BJ (cell line): ENCODE results near the gene BPIFA1. TPM values are rescaled to one million over a fixed set of nuclear protein-coding genes. Genes with fewer than 3 reads are reported as not detected.

Source experiments
- CTCF ChIA-PET: fragments of 350-600 bp; formaldehyde crosslinking; extraction: SDS; loops from one replicate; lab custom pipeline; 2021; ENCODE audit warnings: antibody characterized with exemption, inconsistent platforms; lab: Yijun Ruan, JAX
- POLR2A ChIA-PET: fragments of 300-600 bp; sonication (Branson Sonifier 250); formaldehyde crosslinking; extraction: SDS; loops from one replicate; lab custom pipeline; 2021; ENCODE audit warnings: antibody characterized with exemption; lab: Charles Lee
- DNase-seq: peaks from one replicate; pipeline ENCODE4 v3.0.0-alpha.2; 2011; ENCODE audit warnings: low read depth
- H3K27me3 ChIP-seq: 2 replicates; pipeline ENCODE4 v1.6.0; 2011; ENCODE audit warnings: low read length; ENCODE audit not compliant: control insufficient read depth, insufficient read depth
- H3K36me3 ChIP-seq: 2 replicates; pipeline ENCODE4 v1.5.1; 2011; ENCODE audit warnings: low read length; ENCODE audit not compliant: control insufficient read depth, insufficient read depth
- H3K4me3 ChIP-seq: 2 replicates; pipeline ENCODE4 v1.5.1; 2011; ENCODE audit warnings: low read depth, mild to moderate bottlenecking, control low read depth, low read length
- polyA plus RNA-seq: library from polyadenylated mRNA; depleted of rRNA; stranded (reverse); fragments of >200 nt; gene quantifications from 2 replicates; pipeline ENCODE4 v1.2.3, GENCODE V29; 2011
- TF ChIP-seq, protein P1 (sequence below): IDR thresholded peaks from 2 replicates; pipeline ENCODE4 v1.5.1; 2011; ENCODE audit warnings: low read depth, mild to moderate bottlenecking, control low read depth, inconsistent platforms, low read length, moderate library complexity; ENCODE audit not compliant: insufficient read depth

BPIFA1 gene
- polyA plus RNA-seq, 1 experiment = not detected

GRCh38 chr20:33192912-33193501 is 42.8 kb upstream of the BPIFA1 start:
- CTCF ChIA-PET = interaction anchor here (1.2 kb wide), 1 partner anchor 135 kb away, joined by 3 read pairs; no protein-coding TSS in a partner anchor
- Histone ChIP-seq H3K27me3 (no peaks in the 10 kb centered on the region), H3K4me3 (no peak overlapping the region), H3K36me3 (no peaks in the 10 kb centered on the region)
- POLR2A ChIA-PET = no interaction called here
- TF ChIP-seq, protein P1, sequence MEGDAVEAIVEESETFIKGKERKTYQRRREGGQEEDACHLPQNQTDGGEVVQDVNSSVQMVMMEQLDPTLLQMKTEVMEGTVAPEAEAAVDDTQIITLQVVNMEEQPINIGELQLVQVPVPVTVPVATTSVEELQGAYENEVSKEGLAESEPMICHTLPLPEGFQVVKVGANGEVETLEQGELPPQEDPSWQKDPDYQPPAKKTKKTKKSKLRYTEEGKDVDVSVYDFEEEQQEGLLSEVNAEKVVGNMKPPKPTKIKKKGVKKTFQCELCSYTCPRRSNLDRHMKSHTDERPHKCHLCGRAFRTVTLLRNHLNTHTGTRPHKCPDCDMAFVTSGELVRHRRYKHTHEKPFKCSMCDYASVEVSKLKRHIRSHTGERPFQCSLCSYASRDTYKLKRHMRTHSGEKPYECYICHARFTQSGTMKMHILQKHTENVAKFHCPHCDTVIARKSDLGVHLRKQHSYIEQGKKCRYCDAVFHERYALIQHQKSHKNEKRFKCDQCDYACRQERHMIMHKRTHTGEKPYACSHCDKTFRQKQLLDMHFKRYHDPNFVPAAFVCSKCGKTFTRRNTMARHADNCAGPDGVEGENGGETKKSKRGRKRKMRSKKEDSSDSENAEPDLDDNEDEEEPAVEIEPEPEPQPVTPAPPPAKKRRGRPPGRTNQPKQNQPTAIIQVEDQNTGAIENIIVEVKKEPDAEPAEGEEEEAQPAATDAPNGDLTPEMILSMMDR = no peak
- DNase-seq = no peak

DNA sequence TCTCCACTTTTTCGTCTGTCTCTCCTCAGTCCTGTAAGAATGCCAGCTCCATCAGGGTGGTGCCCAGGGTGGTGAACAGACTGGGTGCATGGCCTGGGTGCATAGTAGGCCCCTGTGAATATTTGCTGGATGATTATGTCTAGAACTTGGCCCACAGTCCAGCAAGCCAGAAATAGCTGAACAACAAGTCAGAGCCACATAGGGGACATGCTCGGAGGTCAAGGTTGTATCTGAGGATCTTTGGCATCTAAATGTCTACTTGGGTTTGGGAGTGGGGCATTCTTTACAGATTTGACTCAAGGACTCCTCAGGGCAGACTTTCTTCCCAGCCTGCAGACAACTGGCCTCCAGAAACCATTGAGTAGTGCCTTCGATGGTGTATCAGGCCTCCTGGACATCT is 36.8 kb upstream of the BPIFA1 start:
- Histone ChIP-seq H3K36me3 (no peaks in the 10 kb centered on the region), H3K27me3 (no peaks in the 10 kb centered on the region), H3K4me3 (no peak overlapping the region)
- CTCF ChIA-PET = interaction anchor here (0.6 kb wide), 1 partner anchor 134 kb away, joined by 3 read pairs; no protein-coding TSS in a partner anchor
- POLR2A ChIA-PET = no interaction called here
- DNase-seq = no peak
- TF ChIP-seq, protein P1 = no peak

DNA sequence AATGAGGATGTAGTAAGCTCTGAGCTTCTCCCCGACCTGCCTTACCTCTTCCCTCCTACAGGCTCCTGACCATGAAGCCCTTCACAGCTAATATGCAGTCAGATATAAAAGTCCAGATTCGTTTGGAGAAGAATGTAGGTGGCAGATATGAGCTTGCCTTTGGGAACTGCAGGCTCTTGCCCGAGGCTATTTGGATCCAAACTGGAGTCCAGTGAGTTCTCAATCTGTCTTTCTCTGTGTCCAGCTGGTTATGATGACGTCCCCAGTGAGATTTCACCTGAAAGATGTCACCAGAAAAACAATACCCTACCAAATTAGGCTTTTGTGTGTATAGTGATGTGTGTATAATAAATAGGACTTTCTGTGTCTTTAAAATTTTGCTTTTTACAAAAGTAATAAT is 33.3 kb upstream of the BPIFA1 start:
- POLR2A ChIA-PET = no interaction called here

DNA sequence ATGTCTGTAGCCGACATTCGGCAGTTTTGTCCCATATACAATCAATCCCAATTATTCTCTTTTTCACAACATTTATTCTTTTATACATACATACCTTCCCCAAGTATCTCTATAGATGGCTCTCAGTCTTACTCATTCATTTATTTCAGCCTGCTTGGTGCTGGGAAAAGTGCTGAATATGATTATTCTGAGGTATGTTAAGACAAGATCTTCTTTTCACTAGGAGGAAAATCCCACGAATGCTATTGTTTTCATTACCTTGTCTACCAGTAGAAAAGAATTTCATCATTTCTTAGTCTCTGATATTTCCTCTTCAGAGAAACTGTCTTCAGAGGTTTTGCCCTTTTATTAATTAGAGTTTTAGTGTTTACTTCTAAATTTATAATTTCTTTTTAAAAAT is 32.4 kb upstream of the BPIFA1 start:
- H3K36me3 ChIP-seq = no peaks in the 10 kb centered on the region
- no peaks in the 10 kb centered on the region for H3K27me3 ChIP-seq
- TF ChIP-seq, protein P1 = no peak
- ChIA-PET POLR2A (no interaction called here), CTCF (interaction anchor here (0.9 kb wide), 1 partner anchor 10 kb away, joined by 3 read pairs; no protein-coding TSS in a partner anchor)
- no peak overlapping the region for H3K4me3 ChIP-seq
- DNase-seq = no peak

More for the DNA sequence above, 33.3 kb upstream of the BPIFA1 start:
- Histone ChIP-seq H3K4me3 (no peak overlapping the region), H3K27me3 (no peaks in the 10 kb centered on the region), H3K36me3 (no peaks in the 10 kb centered on the region)
- CTCF ChIA-PET = no interaction called here
- TF ChIP-seq, protein P1 = no peak
- no peak for DNase-seq

GRCh38 chr20:33209789-33210188 is 26.0 kb upstream of the BPIFA1 start:
- POLR2A ChIA-PET = no interaction called here

More at GRCh38 chr20:33209789-33210188, 26.0 kb upstream of the BPIFA1 start:
- Histone ChIP-seq H3K4me3 (no peak overlapping the region), H3K27me3 (no peaks in the 10 kb centered on the region), H3K36me3 (no peaks in the 10 kb centered on the region)
- TF ChIP-seq, protein P1 = no peak
- CTCF ChIA-PET = no interaction called here
- no peak for DNase-seq
